NCI-H526 (cell line): ENCODE results near the gene TEAD4.

Experiments used
- DNase-seq, 2 experiments: peaks; one replicate each; lab custom pipeline; 2025; lab: John Stamatoyannopoulos, UW

TEAD4 gene

GRCh38 chr12:3083241-3083920 lies 124.2 kb downstream of the TEAD4 start:
- no peak for DNase-seq

DNA sequence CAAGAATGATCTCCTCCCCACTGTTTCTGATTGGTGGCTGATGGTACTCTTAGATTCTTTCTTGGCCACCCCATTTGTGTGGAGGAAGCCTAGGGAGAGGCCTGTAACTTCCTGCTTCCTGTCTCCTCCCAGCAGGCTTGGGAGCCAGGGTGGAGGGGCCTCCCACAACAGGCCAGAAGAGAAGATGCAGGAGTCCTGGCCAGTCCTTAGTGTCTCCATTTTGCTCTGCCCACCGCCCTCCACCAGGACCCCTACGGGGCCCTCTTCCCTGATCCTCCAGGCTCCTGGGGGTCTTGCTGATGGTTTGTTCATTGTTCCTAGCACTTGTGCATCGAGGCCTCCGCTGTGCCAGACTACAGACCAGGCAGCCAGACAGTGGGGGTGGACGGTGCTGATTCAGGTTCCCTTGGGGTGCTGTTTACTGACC lies 124.7 kb downstream of the TEAD4 start:
- DNase-seq: no peak

- no peak for DNase-seq
These were observed 125.5 kb downstream of the TEAD4 start for GRCh38 chr12:3084742-3085141.

- DNase-seq: no peak
These were observed 126.3 kb downstream of the TEAD4 start for GRCh38 chr12:3085341-3086139.

DNA sequence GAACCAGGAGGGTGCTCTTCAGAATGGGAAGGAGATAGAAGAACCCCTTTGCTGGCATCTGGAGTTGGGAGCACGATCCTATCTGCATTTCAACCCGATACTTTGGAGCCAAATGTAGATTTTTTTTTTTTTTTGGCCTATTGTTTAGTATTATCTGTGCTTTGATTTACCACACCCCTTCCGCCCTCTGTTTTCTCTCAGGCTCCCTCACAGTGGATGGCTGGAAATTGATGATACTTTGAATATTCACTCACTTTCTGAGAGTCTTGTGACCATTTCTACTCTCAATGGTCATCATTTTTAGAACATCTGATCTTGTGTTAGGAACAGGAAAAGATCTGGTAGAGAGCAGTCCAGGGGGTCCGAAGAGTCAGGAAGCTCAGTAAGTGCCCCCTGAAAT lies 127.0 kb downstream of the TEAD4 start:
- DNase-seq: no peak

GRCh38 chr12:3086729-3087323 lies 127.6 kb downstream of the TEAD4 start:
- no peak for DNase-seq

DNA sequence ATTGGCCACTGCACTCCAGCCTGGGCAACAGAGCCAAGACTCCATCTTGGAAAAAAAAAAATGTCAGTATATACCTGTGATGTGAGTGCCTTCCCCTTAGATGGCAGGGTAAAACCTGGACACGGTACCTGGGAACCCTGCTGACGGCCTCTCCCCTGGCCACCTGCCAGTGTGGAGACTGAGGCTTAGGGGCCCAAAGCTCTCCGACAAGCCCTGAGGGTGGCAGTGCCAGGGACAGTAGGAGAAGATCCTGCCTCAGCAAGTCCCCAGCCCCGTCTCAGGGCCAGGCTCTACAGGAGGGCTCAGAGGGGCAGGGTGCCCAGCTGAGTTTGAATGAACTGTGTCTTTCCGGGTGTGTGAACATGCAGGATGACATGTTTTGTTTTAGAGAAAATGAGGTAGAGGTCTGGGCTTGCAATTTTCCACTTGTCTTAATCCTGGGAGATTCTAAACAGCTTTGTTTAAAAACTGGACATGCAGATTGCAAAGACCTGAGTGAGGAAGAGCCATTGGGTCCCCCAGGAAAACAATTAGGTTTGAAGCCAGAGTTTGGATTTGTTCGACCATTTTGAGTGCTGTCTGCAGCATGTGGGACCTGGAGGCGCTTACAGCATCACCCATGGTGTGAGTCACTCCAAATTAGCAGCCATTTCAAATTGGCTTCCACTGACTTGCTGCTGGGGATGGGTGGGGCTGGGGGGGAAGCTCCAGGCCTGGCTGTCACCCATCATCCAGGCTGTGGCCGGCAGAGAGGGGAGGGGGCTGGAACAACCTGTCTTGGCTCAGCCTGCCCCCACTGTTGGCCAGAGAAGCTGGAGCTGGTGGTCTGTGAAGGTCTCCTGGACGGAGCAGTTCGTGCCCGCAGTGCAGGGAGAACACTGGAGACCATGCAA lies 128.8 kb downstream of the TEAD4 start:
- no peak for DNase-seq

DNA sequence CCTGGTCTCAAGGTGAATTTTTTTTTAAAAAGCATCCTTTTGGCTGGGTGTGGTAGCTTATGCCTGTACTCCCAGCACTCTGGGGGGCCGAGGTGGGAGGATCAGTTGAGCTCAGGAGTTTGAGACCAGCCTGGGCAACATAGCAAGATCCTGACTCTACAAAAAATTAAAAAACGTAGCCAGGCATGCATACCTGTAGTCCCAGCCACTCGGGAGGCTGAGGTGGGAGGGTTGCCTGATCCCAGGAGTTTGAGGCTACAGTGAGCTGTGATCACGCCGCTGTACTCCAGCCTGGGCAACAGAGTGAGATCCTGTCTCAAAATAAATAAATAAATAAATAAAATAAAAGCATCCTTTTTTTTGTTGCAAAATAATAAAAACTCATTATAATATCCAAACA lies 130.4 kb downstream of the TEAD4 start:
- no peak for DNase-seq
